ENCODE results near the gene CNIH2.

Gene CNIH2

DNA sequence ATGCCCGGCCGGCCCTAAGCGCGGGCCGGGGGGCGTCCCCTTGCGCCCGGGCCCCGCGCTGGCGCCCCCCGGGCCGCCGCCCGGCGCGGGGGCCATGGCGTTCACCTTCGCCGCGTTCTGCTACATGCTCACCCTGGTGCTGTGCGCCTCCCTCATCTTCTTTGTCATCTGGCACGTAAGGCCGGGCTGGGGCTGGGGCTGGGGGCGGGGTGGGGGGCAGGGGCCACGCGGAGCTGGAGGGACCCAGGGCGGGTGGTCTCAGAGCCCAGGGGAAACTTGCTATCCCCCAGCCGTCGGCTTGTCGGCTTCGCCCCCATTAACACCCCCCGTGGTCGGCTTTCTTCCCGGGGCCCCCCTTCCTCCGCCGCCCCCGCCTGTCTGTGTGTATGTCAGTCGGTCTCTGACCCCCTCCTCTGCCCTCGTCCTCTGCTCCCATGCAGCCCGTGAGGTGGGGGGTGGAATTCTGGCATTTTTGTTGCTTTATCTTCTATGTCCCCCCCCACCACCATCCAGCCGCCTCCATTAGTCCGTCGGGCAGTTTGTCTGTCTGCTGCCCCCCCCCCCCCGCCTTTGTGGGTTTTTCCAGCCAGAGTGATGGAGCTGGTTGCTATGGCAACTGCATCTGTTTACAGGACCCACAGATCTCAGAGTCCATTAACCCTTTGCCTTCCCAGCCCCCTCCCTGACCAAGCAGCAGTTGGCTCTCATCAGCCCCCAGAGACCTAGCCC lies 552 bp downstream of the CNIH2 start:
- DNase-seq, result no peak

DNA sequence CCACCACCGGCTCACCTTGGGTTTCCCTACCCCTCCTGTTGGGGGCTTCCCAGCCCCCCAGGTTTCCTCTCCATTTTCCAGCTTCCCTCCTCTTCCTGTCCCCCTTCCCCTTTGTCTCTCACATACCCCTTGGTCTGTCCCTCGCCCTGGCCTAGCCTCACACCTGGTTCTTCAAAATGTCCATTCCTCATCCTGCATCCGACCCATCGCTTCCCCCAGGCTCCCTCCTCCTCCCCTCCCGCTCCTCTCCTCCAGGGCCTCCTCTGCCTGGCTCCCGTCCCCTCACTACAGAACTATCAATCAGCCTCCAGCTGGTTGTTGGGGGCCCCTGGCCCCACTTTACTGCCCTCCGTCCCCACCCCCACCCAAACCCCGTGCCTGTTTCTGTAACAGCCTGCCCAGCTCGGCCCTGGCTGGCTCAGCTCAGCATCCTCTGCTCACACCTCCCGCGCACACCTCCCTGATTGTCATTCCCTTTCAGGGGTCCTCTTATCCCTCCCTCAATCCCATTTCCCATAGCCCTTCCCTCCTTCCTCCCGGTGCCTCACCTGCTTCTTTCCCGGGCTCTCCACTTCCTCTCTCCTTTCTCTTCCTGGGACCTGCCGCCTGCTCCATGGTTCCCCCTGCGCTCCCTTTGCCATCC lies 1.2 kb downstream of the CNIH2 start:
- no peak for DNase-seq

DNA sequence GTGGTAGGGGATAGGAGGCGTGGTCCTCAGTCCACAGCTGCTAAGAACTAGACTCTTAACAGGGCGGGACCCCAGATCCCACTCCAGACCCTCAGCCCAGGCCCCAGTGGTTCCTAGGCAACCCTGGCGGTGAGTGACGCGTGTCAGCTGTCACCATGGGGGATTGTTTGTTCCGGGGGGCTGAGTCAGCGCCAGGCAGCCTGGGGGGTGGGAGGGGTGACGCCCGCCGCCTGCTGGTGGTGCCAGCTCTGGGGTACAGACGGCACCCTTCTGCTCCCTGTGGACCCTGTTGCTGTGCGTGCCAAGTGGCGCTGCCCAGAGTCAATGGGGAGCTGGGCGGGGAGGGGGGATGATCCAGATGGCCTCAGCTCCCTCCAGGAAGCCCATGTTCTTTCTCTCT lies 2.5 kb downstream of the CNIH2 start:
- no peak for DNase-seq

DNA sequence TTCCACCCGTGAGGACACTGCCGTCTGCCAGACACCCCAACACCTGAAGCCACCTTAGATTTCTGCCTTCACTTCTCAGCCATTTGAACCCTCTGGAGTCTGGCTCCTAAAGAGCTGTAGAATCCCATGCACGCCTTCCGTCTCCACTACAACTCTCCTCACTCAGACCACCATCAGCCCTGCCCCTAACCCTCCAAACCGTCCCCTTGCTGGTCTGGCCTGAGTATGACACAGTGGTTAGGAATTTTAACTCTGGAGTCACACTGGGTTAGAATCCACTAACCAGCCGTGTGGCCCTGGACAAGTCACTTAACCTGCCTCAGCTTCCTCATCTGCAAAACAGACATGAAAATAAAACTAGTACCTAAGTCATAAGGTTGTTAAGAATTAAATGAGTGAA lies 3.0 kb downstream of the CNIH2 start:
- no peak for DNase-seq

DNA sequence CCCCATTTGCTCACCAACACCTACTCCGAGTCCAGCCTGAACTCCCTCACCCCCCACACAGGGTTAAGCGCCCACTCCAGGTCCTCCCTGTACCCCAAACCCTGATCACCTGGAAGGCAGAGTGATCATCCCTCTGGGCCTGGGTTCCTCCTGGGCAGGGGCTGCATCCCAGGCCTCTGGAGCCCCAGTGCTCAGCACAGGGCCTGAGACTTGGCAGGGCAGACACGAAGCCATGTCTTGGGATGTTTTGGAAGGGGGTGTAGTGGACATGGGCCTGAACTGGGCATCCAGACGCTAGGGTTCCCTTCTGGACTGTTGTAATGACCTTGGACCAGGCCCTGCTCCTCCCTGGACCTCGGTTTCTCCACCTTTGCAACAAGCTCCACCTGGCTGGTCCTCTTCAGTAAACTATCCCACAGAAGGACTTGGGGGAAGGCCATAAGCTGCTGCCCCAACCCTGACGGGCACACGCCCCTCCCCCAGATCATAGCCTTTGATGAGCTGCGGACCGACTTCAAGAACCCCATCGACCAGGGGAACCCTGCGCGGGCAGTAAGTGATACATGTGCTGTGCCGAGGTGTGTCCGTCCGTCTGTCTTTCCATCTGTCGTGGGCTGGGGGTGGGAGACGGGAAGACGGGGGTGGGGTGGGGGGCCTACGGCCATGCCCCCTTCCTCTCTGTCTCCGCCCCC lies 3.9 kb downstream of the CNIH2 start:
- no peak for DNase-seq

DNA sequence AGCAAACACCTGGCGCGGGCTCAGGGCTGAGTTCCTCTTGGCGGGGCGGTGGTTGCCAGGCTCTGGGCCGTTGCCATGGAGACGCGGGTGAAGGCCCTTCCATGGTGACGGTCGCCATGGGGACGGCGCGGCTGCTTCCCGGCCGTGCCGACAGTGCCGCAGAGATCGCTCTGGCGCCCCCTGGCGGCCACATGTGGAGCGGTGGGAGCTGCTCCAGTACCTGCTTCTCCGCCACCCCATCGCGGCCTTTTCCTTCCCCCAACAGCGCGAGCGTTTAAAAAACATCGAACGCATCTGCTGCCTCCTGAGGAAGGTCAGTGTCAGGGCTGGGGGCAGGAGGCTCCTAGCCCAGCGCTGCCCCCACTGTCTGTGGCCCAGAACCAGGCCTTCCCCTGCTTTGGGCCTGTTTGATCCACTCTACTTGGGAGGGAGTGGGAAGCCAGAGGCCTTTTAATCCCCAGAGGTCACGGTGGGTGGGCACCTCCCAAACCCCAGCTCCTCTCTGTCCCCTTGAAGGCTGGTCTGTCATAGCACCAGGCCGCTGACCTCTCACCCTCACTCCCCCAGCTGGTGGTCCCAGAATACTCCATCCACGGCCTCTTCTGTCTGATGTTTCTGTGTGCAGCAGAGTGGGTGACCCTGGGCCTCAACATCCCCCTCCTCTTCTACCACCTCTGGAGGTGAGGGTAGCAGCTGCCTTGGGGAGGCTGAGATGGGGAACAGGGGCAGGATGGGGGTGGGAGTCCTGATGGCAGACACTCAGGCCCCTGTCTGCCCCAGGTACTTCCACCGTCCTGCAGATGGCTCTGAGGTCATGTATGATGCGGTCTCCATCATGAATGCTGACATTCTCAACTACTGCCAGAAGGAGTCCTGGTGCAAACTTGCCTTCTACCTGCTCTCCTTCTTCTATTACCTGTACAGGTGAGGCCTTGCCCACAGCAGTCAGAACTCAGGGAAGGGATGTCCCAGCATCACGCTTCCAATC lies 4.8 kb downstream of the CNIH2 start:
- peak; percentile 99 for DNase-seq

DNA sequence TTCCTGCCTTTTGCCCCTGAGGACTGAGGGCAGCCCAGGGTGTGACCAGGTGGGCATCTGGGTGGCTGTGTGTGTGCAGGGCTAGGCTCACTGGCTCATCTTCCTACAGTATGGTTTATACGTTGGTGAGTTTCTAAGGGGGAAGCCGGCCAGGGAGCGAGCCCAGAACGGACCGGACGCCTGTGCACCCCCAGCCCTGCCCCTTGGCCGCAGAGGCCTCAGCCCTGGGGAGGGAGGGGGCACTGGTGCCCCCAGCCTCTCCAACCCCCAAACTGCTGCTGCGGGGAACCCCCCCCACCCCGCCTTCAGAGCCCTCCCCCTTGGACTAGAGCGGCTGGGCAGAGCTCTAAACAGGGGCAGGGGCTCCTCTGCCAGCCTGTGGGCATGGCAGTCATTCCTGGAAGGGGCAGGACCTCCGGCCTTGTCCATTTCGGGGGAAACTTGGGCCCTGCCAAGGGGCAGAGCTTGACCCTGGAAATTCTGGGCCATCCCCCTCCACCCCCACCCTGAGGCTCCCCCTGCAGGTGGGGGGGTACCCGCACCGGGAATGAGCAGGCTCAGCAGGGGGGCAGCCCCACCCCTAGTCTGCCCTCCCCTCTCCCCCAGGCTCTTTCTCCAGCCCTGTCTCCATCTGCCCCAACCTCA lies 5.6 kb downstream of the CNIH2 start:
- no peak for DNase-seq

DNA sequence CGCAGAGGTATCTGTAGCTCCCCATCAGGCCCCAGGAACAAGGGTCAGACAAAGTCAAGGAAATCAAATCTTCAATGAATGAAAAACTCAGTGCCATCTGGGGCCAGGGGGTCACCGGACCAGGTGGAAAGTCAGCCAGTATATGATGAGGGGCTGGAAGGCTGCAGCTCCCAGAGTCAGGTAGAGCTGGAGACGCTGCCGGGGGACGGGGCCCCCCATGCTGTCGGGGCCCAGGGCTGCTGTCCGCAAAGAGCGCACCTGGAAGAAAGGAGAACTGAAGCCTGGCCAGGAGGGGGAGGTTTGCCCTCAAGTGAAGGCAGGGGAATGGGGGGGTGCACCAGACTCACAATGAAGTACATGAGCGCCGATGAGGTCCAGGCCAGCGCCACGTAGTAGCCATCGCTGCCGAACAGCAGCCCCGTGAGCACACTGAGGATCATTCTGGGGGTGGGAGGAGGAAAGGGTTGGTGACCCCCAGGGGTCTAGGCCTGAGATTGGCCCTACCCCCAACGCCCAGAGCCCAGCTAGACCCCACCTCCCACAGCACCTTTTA lies 6.6 kb downstream of the CNIH2 start:
- DNase-seq, result no peak

DNA sequence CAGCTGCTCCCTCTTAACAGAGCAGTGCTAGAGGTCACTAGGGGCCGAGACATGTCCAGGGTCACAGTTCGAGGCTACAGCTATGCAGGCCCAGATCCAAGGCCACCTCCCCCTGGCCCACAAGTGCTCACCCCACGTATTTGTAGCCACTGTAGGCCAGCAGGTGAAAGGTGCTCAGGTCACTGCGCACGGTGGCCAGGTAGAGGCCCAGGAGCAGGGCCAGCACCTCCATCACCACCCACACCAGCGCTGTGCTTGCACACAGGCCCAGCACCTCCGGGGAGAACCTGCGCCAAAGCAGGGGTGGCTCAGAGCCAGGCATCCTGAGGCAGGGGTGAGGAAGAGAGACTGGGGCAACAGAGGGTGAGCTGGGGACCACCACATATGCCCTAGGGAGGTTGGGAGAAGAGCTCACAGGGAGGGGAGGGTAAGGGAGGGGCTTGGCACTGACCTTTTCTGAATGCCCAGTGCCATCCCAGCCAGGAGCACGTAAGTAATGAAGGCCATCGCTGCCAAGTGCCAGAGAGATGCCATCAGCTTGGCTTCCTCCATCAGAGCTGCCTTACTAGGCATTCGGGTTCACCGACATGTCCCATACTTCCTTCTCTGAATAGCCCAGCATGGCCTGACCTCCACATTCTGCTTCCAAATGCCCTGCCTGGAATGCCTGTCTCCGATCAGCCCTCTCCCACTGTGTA lies 7.4 kb downstream of the CNIH2 start:
- no peak for DNase-seq

DNA sequence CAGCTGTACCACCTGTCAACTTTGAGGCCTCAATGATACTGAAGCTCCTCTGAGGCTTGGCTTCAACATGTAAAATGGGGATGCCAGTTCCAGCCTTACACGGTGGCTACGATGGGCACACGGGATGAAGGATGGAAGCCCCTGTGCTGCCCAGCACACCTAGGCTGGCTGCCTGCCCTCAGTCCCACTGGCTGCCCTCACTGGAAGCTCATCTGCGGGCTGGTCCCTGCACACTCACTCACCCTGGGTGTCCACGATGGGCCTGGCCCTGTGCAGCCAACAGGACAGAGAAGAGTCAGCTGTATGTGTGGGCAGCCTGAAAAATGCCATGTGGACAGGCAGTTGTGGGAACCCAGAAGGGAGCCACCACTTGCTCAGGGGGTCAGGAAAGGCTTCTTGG lies 8.7 kb downstream of the CNIH2 start:
- no peak for DNase-seq

DNA sequence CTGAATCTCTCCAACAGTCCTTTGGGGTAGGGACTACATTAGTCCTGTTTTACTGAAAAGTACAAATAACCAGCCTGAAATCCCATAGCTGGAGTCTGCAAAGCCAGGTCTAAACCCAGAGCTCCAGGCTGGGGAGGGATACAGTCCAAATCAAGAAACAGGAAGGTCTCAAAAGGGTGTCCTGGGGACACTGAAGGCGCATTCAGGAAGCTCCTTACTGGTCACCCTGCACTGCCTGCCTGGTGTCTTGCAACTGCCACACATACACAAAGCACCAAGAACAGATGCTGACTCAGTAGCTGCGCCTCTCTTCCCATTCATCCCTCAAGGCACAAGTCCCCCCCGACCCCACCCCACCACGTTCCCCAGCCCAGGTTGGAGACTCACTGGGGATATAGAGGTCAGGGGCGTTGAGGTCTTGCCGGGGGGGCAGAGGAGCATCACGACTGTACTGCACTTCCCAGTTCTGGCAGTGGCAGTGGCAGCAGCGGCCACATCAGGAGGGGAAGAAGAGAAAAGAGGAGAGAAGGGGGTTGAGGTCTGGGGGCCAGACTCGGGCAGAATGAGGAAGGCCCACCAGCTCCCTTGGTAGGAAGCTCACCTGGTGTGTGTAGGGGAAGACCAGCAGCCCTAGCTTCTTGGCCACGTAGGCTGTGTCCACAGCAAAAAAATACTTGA lies 9.4 kb downstream of the CNIH2 start:
- no peak for DNase-seq

DNA sequence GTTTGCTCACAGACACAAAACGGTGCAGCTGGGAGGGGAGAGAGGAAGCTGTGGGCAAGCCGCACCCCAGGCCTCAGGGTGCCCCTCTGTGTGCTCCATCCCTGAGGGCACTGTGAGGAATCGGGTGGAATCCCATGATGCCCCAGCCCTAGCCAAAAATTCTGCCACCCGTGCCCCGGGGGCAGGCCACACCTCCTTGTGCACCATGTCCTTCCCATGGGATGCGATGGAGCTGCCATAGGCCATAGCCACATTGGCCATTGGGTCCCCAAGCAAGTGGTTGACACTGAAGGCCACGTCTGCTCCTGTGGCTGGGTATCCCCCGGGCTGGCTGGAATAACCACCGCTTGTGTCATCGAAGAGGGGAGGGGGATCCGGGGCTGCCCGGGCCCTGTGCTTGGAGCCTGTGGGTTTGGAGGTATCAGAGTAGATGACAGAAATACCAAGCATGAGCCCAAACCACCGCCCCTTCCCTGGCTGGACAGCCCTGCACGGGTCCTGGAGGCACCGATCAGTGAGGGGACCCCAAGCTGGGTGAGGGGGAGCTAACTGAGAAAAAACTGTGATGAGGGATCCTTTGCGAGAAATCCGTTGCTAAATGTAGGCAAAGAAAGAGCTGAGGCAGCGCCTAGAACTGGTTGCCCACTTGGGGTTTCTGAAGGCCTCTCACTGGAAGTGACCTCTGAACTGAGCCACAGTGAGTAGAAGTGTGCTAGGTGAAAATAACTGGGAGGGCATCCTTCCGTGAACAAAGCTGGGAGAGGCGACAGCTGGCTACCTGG lies 10.1 kb downstream of the CNIH2 start:
- DNase-seq, result no peak

DNA sequence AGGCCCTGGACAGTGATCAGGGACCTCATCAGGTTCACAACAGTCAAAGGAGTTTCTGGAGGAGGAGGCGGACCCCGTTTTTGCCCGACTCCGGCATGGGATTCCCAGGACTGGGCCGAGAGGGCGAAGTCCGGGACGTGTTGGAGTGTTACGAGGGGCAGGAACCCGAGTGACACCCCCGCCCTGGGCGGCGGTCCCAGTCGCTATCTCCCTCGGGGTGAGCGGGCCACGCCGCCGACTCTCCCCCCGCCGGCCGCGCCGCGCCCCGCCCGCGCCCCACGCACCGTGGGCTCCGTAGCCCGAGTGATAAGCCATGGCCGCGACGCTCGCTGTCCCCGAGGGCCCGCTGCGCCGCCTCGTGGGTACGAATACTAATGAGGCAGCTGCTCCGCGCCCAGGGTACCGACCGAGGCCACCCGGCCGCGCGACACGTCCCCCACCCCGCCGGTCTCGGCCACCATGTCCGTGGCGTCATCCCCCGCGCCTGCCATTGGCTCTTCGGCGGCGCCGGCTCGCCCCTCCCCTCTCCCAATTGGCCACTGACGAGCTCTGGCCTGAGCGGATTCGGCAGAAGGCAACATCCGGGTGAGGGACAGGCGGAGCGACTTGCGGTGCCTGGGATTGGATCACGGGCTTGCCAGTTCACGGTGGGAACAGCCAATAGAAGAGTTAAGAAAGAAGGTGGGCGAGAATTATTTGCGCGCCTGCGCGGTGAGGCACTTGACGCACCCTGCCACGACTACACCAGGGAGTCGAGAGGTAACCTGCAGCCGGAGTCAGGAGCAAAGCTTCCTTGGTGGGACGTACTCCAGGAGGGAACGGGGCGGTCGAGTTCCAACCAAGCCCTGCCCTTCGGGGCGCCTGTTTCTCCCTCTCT lies 10.9 kb downstream of the CNIH2 start, which contains the start of gene YIF1A:
TSS of gene YIF1A (minus strand) at position 473 of the 877 bp plus-strand sequence. CDS start at position 315, 158 bp downstream.
- DNase-seq, result peak; percentile 97

DNA sequence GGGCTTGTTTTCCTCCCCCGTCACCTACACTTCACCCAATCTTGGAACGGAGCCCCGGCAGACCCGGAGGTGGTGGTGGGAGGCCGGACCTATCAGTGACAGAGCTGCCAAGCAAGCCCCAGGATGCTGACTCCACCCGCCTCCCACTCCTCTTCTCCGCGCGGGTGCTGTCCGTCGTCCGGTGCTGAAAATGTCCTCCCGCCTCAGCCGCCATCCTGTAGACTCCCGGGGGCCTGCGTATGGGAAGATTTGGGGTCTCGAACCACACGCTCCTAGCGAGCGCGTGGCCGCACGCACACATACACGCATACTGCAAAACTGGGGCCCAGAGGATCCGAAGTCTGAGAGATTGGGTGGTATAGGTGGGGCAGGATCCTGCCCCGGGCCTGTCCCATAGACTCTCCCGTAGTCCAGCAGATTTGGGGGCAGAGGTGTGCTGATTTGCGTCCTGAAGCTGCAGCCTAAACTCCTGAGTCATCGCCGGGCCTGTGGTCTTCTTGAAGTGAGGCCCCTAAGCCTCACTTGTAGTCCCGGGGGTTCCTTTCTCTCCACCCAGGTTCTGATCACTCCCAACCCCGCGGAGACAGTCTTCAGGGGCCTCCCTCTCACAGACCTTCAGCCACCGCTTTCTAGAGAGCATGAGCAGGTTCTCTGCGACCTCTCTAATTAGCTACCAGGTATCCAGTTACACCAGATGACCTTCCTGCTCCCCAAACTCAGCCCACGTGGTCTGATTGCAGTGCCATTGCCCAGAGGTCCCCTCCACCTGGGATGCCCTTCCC lies 11.8 kb downstream of the CNIH2 start:
- no peak for DNase-seq

DNA sequence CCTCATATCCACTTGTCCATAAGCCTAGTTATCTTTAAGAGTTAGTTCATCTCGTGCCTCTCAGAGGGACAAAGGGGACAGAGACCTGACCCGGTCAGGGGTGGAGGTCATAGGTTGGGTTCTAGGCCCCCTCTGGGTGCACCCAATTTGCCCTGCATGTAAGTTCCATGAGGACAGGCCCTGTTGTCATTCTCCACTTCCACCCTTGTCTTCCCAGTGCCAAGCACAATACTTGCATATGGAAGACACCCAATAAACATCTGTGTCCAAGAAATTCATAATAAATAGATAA lies 12.3 kb downstream of the CNIH2 start:
- no peak for DNase-seq

DNA sequence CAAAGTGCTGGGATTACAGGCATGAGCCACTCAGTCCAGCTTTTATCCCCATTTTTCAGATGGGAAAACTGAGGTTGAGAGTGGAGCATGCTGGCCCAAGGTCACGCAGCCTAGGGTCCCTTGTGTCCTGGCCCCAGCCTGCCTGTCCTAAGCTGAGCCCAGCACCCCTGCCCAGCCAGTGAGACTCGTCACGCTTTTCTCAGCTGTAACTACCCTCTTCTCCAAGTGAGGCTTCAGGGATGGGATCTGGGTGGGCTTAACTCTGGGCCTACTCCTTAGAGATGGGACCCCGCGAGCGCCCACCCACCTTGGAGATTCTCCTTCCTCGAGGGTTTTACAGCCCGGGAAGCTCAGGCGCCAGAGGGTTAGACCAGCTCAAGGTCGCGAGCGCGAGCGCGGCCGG lies 13.3 kb downstream of the CNIH2 start:
- DNase-seq, result no peak

DNA sequence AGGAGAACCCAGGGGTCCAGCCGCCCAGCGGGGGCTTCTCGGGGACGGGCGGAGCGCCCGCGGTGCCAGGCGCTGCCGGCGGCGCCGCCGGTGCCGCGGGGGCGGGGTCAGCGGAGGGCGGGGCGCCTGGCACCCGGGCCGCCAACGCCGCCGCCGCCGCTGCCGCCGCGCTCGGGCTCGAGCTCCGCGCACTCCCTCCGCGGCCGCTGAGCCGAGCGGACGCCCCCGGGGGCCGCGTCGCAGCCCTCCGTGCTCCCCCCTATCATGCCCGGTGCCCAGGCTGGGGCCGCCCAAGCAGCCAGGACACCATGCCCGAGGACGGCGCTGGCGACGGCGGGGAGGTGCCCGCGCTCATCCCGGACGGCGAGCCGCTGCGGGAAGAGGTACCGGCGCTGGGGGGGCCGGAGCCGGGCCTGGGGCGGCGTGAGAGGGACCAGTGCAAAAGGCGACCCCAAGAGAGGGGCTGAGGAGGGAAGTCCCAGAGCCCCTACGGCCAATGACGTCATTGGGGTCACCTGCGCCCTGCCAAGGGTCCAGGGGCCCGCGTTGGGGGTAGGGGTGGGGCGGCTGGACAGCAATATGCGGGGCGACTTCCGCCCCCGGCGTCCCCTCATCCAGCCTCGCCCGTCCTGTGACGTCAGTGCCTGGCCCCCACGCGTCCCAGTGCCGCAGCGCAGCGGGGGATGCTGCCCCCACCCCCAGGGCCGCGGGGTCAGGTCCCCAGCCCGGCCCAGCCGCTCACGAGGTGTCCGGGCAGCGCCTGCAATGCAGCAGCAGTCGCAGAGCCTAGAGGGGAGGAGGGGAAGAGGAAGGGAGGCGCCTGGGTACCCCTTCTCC lies 13.9 kb downstream of the CNIH2 start, which contains the start of gene TMEM151A:
TSS of gene TMEM151A (plus strand) at position 189 of the 837 bp plus-strand sequence. CDS start at position 309, 120 bp downstream.
- no peak for DNase-seq

All from NCI-H510A (cell line).